Right ventricle myocardium inferior (tissue), 1 donor: ENCODE data around the gene CHID1. TPM values are rescaled to one million over a fixed set of nuclear protein-coding genes. Genes with fewer than 3 reads are reported as not detected.

Experiments
- ATAC-seq: fragments of 200-7000 bp; cut with Tn5 transposase; one replicate; pipeline ENCODE4 v1.9.1; 2020; ENCODE audit warnings: mild to moderate bottlenecking, moderate library complexity
- DNase-seq: peaks from one replicate; pipeline ENCODE4 v3.0.0; 2021; ENCODE audit errors: missing footprints
- intact Hi-C: fragments of 100-400 bp; cut with DNase I; formaldehyde crosslinking; loops from one replicate; pipeline ENCODE4 v1.11.0; 2022
- long read RNA-seq: library from polyadenylated mRNA; unstranded; transcript quantifications from one replicate; pipeline ENCODE4 v2.0.0, GENCODE V29; 2021
- total RNA-seq: library from RNA; stranded (reverse); fragmentation: NEBNext Ultra II Directional; extraction: Animal tissue kit (Norgen Biotek cat#: 25700); gene quantifications from one replicate; pipeline ENCODE4 v1.2.1, GENCODE V29; 2021
- donor health status: DM: no; HTN: yes; CAD: no; lungs with severe emphysema.

Gene CHID1
- total RNA-seq = 49.4 TPM
- long read RNA-seq, transcript CHID1-201 (13 exons, 3,374 nt) = major isoform, 15 of 39 reads
- long read RNA-seq, transcript CHID1-203 (14 exons, 1,477 nt) = minor isoform, 5 of 39 reads
- long read RNA-seq, partial matches to known transcripts = 8 of 39 reads
- long read RNA-seq, other reads (novel, unspliced or antisense) = 6 of 39 reads

DNA sequence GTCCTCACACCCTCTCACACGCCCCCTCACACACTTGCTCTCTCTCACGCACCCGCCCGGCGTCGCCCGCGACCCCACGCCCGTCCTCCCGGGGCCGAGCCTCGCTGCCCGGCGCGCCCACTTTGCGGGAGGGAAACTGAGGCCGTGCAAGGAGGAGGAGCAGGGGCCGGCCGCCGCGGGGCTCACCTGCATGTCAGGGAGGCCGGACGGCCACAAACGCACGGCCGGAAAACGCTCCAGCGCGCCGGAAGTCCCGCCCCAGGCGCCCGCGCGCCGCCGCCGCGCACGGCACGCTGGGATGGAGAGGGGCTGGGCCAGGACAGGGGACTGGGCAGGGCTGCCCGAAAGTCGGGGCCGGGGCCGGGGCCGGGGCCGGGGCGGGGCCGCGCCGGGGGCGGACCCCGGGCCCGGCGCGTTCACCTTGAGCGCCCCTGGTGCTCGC lies at the start of gene CHID1:
CHID1 (minus strand) TSS at position 222 of the 442 bp plus-strand sequence. CDS start 5,994 bp downstream, outside the sequence.
- intact Hi-C loops = loop anchor here (5.0 kb wide), 1 partner anchor 68 kb away; the partner anchor contains the start of genes POLR2L and TSPAN4
- peak; percentile 93 for DNase-seq
- peak; percentile 94 for ATAC-seq

DNA sequence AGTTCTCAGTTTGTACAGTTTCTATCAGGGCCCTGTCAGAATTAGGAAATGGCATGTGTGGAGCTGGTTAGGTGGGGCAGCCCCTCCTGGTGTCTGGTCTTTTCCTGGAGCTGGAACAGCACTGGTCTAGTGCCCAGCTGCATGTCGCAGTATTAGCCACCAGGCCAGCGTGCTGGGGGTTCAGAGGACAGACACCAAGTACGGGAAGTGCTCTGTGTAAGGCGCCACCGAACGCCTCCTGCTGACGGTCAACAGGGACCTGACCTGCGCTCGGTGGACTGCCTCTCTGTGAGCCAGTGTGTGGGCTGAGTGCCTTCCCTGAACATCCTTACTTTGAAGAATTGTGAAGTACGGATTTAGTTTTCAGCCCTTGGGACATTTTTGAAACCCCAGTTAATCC lies 49.0 kb upstream of the CHID1 start:
- peak; percentile 13 for DNase-seq
- ATAC-seq = no peak
- intact Hi-C loops = no loop called here

DNA sequence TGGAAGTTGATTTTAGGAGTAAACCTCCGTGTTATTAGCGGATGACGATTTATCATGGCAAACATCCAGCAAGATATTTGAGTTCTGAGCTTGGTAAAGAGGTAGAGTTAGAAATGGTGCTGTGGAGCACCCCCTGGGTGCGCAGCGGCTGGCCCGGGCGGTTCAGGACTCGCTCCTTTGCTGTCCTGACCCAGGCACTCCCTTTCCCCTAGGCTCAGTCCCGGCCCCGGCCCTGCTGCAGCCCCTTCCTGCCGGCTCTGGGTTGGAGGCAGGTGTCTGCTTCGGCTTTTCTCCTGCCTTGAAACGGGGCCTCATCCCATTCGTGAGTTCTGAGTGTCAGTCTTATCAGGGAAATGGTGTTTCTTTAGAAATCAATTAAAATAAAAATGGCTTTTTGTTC lies 48.4 kb upstream of the CHID1 start:
- DNase-seq (peak; percentile 18), ATAC-seq (no peak)
- intact Hi-C loops = no loop called here

DNA sequence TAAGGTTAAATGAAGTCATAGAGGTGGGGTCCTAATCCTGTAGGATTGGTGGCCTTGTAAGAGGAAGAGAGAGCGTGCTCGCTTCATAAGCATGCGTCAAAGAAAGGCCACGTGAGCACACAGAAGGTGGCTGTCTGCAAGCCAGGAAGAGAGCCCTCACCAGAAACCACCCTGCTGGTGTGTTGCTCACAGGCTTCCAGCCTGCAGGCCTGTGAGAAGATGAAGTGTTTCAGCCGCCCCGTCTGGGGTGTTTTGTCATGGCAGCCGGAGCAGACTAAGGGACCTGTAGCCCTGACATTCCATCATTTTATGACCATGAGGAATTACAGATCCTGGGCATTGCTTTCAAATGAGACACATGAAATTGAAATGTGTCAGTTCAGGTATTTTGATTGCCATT lies 47.5 kb upstream of the CHID1 start:
- intact Hi-C loops = no loop called here
- DNase-seq (no peak), ATAC-seq (no peak)

DNA sequence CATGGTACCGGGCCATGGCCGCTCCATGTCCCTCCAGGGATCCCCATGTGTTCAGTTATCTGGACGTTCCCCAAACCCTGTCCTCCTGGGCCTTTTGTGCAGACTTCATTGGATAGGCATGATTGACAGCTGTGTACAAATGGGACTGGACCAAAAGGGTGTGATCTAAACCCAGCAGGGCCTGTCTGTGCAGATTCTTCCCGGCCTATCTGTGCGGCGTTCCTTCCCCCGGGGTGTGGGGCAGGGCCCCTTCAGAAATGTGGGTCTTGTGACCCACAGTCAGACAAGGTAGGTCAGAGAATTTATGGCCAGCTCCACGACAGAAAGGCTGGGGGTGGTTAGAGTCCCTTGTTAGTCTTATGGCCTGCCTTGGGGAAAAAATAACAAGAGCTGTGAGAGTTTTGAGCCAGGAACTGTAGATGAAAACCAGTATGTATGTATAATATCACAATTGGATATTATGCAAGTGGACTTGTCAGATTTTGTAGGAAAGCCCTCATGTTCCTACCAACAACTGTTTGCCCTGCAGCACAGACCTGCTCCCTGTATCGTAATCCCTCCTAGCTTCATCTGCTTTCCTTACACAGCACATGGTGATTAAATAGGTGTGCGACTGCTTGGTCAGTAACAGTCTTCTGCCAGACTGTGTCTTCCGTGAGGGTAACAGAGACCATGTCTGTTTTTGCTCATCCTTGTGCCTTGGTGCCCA lies 46.8 kb upstream of the CHID1 start:
- no peak for DNase-seq
- intact Hi-C loops = no loop called here
- ATAC-seq = no peak

DNA sequence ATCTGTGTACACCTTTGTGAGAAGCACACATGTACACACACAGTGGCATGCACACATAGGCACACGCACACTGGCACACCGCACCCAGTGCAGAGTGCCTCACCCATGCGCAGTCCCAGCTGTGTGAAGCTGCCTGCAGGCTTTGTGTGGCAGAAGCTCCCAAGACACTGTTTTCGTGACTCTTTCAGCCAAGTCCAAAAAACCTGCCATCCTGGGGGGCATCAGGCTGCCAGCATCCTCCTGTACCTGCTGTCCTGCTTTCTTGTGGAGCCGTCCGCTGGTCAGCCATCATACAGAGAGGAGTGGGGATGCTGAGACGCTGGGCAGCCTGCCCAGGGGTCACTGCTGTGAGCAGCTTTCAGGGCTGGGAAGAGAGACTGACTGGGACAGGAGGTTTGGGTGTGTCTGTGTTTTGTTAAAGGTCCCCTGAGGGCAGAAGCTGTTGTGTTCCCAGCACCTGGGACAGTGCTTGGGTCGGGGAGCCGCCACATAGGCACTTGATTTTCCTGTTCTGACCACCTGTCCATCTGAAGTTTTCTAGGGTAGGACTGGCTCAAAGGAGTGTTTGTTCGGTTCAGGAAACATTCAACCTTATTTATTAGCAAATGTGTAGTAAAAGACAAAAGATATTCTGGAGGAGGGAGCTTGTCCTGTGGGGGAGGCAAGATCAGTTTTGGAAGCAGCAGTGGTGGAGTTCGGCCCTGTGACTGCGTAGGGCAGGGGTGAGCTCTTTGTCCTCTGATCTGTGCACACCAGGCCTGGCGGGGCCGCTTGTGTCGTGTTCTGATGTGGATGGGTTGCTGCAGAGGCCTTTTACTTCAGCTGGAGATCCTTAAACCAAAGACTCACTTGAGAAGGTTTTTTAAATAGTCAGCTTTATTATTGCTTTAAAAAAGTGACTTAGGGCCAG lies 44.8 kb upstream of the CHID1 start:
- intact Hi-C loops = no loop called here
- ATAC-seq = no peak
- DNase-seq = peak; percentile 68

DNA sequence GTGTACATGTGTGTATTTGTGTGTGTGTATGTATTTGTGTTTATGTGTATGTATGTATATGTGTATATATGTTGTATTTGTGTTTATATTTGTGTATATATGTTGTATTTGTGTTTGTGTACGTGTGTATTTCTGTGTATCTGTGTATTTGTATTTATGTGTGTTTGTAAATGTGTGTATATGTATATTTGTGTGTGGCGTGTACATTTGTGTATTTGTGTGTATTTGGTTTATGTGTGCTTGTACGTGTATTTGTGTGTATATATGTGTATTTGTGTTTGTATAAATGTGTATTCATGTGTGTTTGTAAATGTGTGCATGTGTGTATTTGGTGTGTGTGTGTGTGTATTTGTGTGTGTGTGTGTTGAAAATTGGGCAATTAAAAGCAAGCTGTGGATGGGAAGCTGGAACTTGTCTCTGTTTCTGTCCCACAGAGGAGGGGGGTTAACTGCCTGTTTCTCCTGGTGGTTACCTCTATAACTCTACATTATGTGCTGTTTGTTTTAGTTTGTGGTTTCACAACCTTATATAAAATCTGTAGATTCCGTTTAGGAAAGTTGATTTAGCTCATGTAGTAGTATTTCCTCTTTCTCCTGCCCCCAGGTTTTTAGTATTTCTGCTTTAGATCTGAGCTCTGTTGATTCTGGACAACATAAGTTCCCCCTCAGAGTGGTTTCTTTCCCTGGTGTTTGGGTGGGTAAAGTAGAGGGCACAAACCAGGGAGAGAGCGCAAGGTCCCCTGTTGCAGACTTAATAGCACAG lies 44.0 kb upstream of the CHID1 start:
- intact Hi-C loops = no loop called here
- DNase-seq (no peak), ATAC-seq (no peak)

DNA sequence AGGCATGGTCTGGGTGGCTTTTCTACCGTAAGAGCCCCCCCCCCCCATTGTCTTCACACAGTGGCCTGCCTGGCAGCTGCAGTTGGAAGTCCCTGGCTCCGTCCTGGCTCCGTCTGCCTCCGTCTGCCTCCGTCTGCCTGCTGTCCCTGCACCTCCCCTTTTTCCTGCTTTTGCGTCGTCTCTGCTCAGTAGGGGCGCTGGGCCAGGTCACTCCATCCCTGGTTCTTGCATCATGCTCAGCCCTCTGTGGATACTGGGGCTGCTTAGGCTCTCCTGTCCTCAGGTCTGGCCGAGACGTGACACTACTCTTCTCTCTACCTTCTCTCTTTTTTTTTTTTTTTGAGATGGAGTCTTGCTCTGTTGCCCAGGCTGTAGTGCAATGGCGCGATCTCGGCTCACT lies 42.9 kb upstream of the CHID1 start:
- ATAC-seq = no peak
- intact Hi-C loops = no loop called here
- peak; percentile 64 for DNase-seq

DNA sequence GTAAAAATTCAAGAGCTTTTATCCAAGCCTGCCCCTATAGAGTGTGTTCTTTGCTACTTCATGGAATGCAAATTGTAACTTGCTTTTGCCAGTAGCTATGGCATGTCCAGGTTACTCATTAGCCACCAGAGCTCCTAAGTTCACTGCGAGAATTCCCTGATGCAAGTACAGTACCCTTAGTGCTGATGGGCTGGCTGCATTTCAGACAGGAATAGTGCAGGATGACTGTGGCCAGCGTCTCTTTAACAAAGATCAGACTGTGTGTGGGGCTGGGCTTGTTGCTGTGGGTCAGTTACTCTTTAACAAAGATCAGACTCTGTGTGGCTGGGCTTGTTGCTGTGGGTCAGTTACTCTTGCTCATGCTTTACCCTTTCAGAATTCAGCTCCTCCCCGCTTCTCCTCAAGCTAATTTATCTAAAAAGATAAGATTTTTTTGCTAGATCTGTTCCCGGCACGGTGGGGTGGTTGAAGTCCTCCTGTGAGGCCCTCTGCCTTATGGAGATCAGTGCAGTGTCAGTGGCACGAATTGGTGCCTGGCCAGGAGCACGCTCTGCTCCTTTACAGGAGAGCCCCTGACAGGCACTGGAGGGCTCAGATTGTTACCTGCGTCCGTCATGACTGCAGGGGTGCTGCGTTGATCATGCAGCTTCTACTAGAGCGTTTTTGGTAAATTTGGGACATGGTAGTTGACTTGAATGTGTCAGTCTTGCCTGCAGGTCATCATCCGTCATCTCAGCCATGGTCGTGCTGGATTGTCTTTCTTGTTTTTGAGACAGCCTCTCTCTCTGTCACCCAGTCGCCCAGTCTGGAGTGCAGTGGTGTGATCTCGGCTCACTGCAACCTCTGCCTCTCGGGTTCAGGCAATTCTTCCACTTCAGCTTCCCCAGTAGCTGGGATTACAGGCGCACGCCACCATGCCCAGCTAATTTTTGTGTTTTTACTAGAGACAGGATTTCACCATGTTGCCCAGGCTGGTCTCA lies 42.1 kb upstream of the CHID1 start:
- peak; percentile 22 for DNase-seq
- intact Hi-C loops = no loop called here
- ATAC-seq = no peak

DNA sequence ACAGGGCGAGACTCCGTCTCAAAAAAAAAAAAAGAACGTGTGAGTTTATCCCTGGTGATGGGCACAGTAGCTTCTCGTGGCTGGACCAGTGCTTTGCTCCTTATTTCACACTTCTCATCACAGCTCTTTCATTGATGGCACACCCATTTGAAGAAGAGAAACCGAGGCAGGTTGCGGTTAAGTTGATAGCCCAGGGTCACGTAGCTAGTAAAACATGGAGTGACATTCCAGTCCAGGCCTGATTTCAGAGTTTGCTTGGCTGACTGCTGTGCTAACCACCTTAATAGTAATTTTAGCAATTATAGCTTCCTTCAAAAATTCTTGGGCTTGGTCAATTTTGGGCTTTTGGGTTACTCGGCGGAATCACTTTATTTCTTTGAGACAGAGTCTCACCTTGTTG lies 40.9 kb upstream of the CHID1 start:
- DNase-seq (no peak), ATAC-seq (no peak)
- intact Hi-C loops = no loop called here

DNA sequence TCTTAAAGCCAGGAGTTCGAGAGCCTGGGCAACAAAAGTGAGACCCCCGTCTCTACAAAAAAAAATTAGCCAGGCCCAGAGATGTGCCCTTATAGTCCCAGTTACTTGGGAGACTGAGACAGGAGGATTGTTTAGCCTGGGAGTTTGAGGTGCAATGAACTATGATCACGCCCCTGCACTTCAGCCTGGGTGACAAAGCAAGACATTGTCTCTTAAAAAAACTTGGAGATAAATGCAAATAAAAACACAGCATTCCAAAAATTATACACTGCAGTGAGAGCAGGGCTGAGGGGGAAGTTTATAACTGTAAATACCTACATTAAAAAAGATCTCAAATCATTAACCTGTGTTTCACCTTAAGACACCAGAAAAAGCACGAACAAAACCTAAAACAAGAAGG lies 37.1 kb upstream of the CHID1 start:
- no peak for ATAC-seq
- intact Hi-C loops = no loop called here
- peak; percentile 9 for DNase-seq

DNA sequence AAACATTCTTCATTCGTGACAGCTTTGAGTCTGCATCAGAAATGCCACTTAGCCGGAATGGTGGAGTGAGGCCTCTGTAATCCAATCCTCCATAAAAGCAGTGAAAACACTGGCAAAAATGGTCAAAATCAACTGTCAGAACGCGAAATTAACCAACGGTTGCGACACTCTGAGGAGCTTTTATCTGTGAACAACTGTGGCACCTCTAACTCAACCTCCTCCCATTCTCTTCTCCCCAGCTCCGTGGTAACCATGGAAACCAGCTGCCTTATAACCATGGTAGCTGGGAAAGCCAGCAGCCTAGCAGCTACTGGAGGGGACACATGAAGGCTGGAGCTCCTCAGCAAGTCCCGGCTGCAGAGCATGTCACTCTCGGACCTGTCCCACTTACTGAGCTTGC lies 35.4 kb upstream of the CHID1 start:
- intact Hi-C loops = no loop called here
- DNase-seq (peak; percentile 20), ATAC-seq (no peak)

DNA sequence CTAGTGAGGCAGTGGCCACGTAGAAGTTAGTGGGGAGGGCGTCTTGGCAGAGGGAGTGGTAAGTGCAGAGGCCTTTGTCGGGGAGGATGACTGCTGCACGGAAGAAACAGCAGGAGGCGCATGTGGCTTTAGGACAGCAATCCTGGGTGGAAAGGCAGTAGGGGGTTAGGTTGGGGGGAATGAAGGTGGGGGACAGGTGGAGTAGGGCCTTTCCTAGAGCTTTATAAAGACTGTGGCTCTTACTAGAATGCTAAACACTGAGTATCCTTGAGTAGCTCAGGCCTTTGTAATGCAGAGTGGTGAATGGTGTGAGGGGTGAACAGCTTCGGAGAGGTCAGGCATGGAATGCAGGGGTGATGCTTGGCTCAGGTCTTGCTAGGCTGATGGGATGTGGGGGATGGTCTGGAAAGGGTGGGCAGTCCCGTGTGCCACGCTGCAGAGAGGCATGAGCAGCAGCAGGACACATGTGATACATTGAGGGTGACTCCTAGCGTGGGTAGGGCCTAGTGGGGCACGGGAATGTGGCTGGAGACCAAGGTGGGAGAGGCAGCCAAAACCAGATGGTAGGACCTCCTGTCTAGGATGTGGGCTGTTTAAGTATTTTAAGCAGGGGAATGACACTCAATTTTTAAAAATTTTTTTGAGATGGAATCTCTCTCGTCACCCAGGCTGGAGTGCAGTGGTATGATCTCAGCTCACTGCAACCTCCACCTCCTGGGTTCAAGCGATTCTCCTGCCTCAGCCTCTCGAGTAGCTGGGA lies 34.3 kb upstream of the CHID1 start:
- no peak for ATAC-seq
- intact Hi-C loops = no loop called here
- peak; percentile 4 for DNase-seq

DNA sequence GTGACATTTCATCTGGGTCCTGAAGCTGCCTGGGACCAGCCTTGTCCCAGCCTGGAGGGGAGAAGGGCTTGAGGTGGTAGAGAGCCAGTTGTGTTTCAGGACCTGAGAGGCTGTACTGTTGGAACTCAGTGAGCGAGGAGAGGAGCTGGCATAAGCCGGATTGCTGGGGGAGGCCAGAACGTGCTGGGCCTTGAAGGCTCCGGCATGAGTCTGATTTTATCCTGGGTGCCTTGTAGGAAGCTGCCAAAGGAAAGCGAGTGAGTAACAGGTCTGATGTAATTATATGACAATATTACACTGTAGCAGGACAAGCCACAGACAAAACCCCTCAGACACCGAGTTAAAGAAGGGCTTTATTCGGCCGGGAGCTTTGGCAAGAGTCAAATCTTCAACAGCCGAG lies 32.2 kb upstream of the CHID1 start:
- intact Hi-C loops = no loop called here
- DNase-seq = no peak
- no peak for ATAC-seq

DNA sequence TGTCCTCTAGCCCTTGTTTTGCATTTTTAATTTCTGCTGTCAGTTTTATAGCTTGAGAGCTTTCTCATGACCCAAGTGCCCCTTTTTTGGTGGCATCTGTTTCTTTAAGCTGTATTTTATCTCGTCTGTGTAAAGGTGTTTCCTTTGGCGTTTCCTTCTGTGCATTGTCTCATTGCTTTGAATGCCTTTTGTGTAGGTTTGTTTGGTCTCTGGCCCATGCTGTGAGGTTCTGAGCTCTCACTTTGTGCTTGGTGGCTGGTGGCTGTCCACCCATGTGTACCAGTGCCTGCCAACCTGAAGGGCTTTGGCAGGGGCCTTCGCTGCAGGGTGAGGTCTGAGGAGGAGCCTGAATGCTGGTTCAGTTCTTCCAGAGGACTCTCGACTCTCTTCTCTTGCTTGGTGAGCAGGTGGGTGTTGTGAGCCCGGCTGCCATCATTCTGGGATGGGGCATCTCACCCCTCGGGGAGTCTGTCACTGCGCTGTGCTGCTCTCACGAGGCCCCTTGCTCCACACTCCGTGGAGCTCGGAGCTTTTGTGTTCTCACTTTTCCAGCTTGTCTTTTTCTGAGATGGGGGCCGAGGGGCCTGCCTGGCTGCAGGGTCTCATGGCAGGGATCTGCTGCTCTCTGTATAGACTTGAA lies 30.0 kb upstream of the CHID1 start:
- intact Hi-C loops = no loop called here
- no peak for DNase-seq
- ATAC-seq = peak; percentile 46

DNA sequence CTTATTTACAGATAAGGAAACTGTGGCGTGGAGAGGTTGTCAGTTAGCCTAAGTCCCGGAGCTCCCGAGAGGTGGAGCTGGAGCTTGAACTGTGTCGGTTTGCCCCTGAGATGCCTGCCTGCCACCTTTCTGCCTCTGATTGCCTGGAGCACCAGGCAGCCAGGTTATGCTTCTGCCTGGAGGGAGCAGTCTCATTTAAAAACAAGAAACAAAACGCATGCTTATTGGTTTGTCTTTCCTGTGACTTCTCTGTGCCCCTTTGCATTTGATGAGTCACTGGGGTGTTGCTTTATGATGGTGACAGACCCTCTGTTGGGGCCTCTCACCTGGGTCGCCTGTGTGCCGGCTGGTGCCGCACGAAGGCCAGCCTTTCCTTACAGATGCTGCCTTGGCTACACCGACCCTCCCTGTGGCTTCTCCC lies 27.2 kb upstream of the CHID1 start:
- intact Hi-C loops = no loop called here
- ATAC-seq = no peak
- no peak for DNase-seq

DNA sequence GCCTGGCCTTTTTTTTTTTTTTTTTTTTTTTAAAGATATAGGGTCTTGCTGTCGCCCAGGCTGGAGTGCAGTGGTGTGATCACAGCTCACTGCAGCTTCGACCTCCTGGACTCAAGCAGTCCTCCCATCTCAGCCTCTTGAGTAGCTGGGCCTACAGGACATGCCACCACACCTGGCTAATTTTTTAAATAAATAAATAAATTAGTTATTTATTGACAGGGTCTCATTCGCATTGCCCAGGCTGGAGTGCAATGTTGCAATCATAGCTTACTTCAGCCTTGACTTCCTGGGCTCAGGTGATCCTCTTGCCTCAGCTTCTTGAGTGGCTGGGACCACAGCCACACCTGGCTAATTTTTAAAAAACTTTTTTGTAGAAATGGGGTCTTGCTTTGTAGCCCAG lies 25.6 kb upstream of the CHID1 start:
- intact Hi-C loops = no loop called here
- no peak for DNase-seq
- no peak for ATAC-seq
